MCF 10A (cell line): ENCODE results near the gene NFIA. TPM values are rescaled to one million over a fixed set of nuclear protein-coding genes. Genes with fewer than 3 reads are reported as not detected.
A peak's percentile ranks its signal among the peaks of the same experiment; 100 is the strongest.

Source experiments
- BruUV-seq: library from RNA; stranded (reverse); fragments of 400-500 nt; replicated peaks from 2 replicates; lab custom pipeline; 2021; lab: Mats Ljungman, UMichigan
- CTCF ChIA-PET: fragments of 300-600 bp; sonication (Branson Sonifier 250); formaldehyde crosslinking; extraction: SDS; loops from one replicate; lab custom pipeline; 2021; ENCODE audit warnings: antibody characterized with exemption, inconsistent platforms; lab: Yijun Ruan, JAX
- POLR2A ChIA-PET: fragments of 300-600, 350-650 bp; sonication (Branson Sonifier 250); formaldehyde crosslinking; extraction: SDS; loops from one replicate; lab custom pipeline; 2020; ENCODE audit warnings: antibody characterized with exemption, inconsistent platforms; lab: Yijun Ruan, JAX
- DNase-seq: peaks from one replicate; pipeline ENCODE4 v3.0.0-alpha.2; 2018; ENCODE audit not compliant: unreplicated experiment
- H3K27ac Mint-ChIP-seq: one replicate; pipeline ENCODE4 v1.8.0; 2022; ENCODE audit warnings: mild to moderate bottlenecking, low read depth, mixed read lengths; ENCODE audit not compliant: unreplicated experiment
- H3K27me3 Mint-ChIP-seq: one replicate; pipeline ENCODE4 v1.8.0; 2022; ENCODE audit warnings: mixed read lengths; ENCODE audit not compliant: insufficient read depth, unreplicated experiment
- H3K36me3 Mint-ChIP-seq: one replicate; pipeline ENCODE4 v1.8.0; 2022; ENCODE audit warnings: mild to moderate bottlenecking, moderate library complexity, mixed read lengths; ENCODE audit not compliant: insufficient read depth, unreplicated experiment
- H3K4me1 Mint-ChIP-seq: one replicate; pipeline ENCODE4 v1.8.0; 2022; ENCODE audit warnings: mixed read lengths; ENCODE audit not compliant: insufficient read depth, unreplicated experiment
- H3K4me3 Mint-ChIP-seq: one replicate; pipeline ENCODE4 v1.8.0; 2022; ENCODE audit warnings: mild to moderate bottlenecking, moderate library complexity, mixed read lengths; ENCODE audit not compliant: unreplicated experiment
- H3K9me3 Mint-ChIP-seq: one replicate; pipeline ENCODE4 v1.8.0; 2022; ENCODE audit warnings: mixed read lengths; ENCODE audit not compliant: unreplicated experiment
- intact Hi-C: fragments of 100-400 bp; cut with micrococcal nuclease; formaldehyde crosslinking; loops from 2 replicates; pipeline ENCODE4 v1.14.1; 2022
- total RNA-seq: library from RNA; stranded (reverse); gene quantifications from 2 replicates; pipeline ENCODE4 v1.2.3, GENCODE V29; 2022
- TF ChIP-seq, protein P1 (sequence below): fragments of 200-600 bp; IDR thresholded peaks from one replicate; pipeline ENCODE4 v1.8.0; 2022; ENCODE audit warnings: antibody characterized with exemption, mild to moderate bottlenecking; ENCODE audit not compliant: unreplicated experiment

The NFIA gene
- total RNA-seq, 1 experiment from 2014 or later = 54.8 TPM

DNA sequence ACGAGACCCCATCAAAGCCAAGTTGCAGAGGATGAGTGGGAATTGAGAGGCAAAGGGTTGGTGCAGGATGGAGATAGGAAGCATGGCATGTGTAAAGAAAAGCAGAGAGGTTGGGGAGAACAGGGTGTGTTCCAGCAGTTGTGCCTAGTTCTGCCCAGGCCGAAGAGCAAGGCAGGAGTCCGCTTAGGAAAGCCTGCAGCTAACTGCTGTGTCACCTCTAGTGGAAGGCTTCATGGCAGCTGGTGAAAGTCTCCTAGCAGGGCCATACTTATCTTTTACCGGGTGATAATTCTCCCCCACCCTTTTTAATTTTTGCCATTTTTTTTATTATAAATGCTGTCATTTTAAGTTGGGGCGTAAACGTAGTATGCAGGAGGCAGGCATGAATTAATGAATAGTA, 93.6 kb downstream of the NFIA start:
- no peak for DNase-seq
- Mint-ChIP-seq H3K36me3 (peaks cover 7% of the 10 kb centered on the region), H3K27ac (no peak overlapping the region), H3K27me3 (no peaks in the 10 kb centered on the region), H3K4me3 (no peak overlapping the region), H3K4me1 (peaks cover 5% of the 10 kb centered on the region), H3K9me3 (no peaks in the 10 kb centered on the region)
- ChIA-PET CTCF (interaction anchor here (0.6 kb wide), 1 partner anchor 17 kb away, joined by 3 read pairs; no protein-coding TSS in a partner anchor), POLR2A (no interaction called here)
- TF ChIP-seq, protein P1, sequence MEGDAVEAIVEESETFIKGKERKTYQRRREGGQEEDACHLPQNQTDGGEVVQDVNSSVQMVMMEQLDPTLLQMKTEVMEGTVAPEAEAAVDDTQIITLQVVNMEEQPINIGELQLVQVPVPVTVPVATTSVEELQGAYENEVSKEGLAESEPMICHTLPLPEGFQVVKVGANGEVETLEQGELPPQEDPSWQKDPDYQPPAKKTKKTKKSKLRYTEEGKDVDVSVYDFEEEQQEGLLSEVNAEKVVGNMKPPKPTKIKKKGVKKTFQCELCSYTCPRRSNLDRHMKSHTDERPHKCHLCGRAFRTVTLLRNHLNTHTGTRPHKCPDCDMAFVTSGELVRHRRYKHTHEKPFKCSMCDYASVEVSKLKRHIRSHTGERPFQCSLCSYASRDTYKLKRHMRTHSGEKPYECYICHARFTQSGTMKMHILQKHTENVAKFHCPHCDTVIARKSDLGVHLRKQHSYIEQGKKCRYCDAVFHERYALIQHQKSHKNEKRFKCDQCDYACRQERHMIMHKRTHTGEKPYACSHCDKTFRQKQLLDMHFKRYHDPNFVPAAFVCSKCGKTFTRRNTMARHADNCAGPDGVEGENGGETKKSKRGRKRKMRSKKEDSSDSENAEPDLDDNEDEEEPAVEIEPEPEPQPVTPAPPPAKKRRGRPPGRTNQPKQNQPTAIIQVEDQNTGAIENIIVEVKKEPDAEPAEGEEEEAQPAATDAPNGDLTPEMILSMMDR = no peak
- BruUV-seq = no TSS peak
- intact Hi-C loops = no loop called here

DNA sequence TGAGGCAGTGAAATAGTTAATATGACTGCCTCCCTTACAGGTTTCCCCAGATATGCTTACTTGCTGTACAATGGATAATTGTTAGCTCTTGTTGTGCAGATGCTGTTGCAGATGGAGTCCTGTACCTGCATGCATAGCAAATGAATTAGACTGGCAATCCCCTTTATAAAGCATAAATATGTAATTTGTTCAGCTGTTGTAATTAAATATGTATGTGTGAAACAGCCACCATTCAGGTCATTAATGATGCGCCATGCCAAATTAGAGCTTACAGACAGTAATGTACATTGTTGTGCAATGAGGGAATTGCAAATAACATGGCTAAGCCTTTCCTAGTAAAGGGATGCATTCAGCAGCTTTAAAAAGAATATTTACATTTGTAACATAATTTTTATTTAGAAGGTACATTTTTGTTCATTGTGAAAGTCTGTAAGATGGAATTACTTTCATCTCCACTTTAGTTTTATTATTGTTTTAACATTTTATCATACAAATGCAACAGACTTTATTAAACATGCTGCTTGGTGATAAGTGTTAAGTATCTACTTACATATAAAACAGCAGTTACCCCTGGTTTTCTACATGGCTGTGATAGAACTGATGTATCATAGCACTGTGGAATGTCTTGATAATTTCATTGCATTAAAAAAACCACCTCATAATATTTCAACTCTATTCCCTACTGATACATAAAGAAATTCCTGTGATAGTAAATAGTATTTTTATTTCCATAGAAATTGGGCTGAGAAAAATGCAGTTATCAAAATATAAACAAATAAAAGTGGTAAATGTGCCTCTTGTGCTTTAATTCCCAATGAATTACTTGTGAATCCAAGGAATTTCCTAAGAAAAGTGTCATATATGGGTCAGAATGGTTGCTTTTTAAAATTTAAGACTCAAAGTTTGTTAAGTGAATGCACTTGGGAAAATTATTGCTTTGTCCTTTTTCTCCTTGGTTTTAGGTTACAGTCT, 99.0 kb downstream of the NFIA start:
- H3K36me3 Mint-ChIP-seq = peaks cover 4% of the 10 kb centered on the region
- no peak overlapping the region for H3K27ac Mint-ChIP-seq
- no TSS peak for BruUV-seq
- peaks cover 22% of the 10 kb centered on the region for H3K4me1 Mint-ChIP-seq
- intact Hi-C loops = no loop called here
- ChIA-PET CTCF (interaction anchor here (0.7 to 1.2 kb wide), 4 partner anchors 15 to 270 kb away, joined by 3 to 4 read pairs (median 4); no protein-coding TSS in a partner anchor), POLR2A (interaction anchor here (1.1 to 1.8 kb wide), 4 partner anchors 11 to 32 kb away, joined by 3 to 8 read pairs (median 4); no protein-coding TSS in a partner anchor)
- H3K9me3 Mint-ChIP-seq = no peaks in the 10 kb centered on the region
- H3K4me3 Mint-ChIP-seq = no peak overlapping the region
- H3K27me3 Mint-ChIP-seq = no peaks in the 10 kb centered on the region
- TF ChIP-seq, protein P1 = no peak
- DNase-seq = no peak

DNA sequence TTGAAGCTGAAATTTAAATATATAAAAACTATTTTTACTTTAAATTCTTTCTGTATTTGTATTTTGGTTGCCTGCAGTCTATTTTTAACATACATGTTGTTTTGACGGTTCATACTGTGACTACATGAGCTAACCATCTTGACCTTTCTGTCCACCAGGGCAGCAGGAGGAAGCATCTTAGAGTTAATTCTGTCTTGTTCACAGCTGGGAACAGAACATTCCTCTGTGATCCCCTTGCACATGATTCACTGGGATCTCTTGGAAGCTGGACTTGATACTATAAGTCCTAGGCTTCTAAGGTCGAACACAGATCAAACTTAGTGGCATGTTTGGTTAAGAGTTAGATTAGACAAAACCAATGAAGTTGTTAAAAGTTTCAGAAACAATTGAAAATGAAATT, 99.7 kb downstream of the NFIA start:
- H3K4me1 Mint-ChIP-seq = peaks cover 24% of the 10 kb centered on the region
- TF ChIP-seq, protein P1 = no peak
- BruUV-seq = no TSS peak
- intact Hi-C loops = no loop called here
- no peaks in the 10 kb centered on the region for H3K27me3 Mint-ChIP-seq
- no peak overlapping the region for H3K27ac Mint-ChIP-seq
- peaks cover 5% of the 10 kb centered on the region for H3K36me3 Mint-ChIP-seq
- no peaks in the 10 kb centered on the region for H3K9me3 Mint-ChIP-seq
- POLR2A ChIA-PET = interaction anchor here (1.3 kb wide), 2 partner anchors 12 to 14 kb away, joined by 4 read pairs; no protein-coding TSS in a partner anchor
- no peak overlapping the region for H3K4me3 Mint-ChIP-seq
- CTCF ChIA-PET = interaction anchor here (0.5 to 0.7 kb wide), 4 partner anchors 12 to 136 kb away, joined by 3 to 8 read pairs (median 4); no protein-coding TSS in a partner anchor
- peak; percentile 28 for DNase-seq

DNA sequence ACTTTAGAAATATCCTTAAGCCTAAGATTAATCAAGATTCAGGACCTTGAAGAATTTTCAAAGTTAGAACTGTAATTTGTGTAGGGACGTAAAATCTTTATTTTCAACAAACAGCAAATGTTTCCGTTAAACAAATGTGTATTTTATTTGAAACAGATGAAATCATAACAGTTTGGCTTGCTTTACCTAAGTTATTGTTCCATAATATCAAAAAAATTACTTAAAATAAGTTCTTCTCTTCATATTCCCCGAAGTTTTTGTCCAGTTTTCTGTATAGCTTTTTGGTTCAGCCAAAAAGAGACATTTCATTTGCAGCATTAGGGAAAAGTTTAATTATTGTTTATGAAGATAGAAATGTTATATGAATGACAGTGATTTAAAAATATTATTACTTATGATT, 100.1 kb downstream of the NFIA start:
- intact Hi-C loops = no loop called here
- H3K4me3 Mint-ChIP-seq = no peak overlapping the region
- no peaks in the 10 kb centered on the region for H3K9me3 Mint-ChIP-seq
- TF ChIP-seq, protein P1 = no peak
- peaks cover 27% of the 10 kb centered on the region for H3K4me1 Mint-ChIP-seq
- POLR2A ChIA-PET = interaction anchor here (1.3 kb wide), 2 partner anchors 12 to 14 kb away, joined by 4 read pairs; no protein-coding TSS in a partner anchor
- H3K27me3 Mint-ChIP-seq = no peaks in the 10 kb centered on the region
- H3K27ac Mint-ChIP-seq = no peak overlapping the region
- no peak for DNase-seq
- CTCF ChIA-PET = interaction anchor here (0.5 to 0.6 kb wide), 2 partner anchors 12 to 36 kb away, joined by 3 to 8 read pairs; no protein-coding TSS in a partner anchor
- H3K36me3 Mint-ChIP-seq = peaks cover 5% of the 10 kb centered on the region
- BruUV-seq = no TSS peak
